ENCODE results near the gene KIF1B.

DNA sequence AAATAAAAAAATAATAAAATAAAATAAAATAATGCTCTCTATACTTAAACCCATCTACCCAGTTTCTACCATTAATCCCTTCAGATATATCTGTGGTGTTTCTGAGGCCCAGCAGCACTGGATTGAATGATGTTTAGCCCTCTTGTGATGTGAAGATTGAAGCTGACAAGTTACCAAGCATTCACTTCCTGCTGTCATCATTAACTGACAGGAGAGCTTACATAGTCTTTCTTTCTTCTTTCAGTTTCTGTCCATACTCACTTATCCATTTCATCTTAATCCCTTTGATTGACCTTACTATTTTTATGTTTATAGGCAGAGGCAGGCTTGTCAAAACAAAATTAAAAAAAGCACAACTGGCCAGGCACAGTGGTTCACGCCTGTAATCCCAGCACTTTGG, 149.7 kb downstream of the KIF1B start:
- no peak for TF ChIP-seq POLR2A (IDR thresholded peaks at IDR 0.05)
- TF ChIP-seq, protein P1, sequence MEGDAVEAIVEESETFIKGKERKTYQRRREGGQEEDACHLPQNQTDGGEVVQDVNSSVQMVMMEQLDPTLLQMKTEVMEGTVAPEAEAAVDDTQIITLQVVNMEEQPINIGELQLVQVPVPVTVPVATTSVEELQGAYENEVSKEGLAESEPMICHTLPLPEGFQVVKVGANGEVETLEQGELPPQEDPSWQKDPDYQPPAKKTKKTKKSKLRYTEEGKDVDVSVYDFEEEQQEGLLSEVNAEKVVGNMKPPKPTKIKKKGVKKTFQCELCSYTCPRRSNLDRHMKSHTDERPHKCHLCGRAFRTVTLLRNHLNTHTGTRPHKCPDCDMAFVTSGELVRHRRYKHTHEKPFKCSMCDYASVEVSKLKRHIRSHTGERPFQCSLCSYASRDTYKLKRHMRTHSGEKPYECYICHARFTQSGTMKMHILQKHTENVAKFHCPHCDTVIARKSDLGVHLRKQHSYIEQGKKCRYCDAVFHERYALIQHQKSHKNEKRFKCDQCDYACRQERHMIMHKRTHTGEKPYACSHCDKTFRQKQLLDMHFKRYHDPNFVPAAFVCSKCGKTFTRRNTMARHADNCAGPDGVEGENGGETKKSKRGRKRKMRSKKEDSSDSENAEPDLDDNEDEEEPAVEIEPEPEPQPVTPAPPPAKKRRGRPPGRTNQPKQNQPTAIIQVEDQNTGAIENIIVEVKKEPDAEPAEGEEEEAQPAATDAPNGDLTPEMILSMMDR (IDR thresholded peaks at IDR 0.05) = no peak

All from right lobe of liver (tissue), 4 donors.